Fibroblast of lung (primary cell): Measurements from ENCODE around the gene AMOTL2.

Experiments used
- CTCF ChIP-seq, 2 donors: IDR thresholded peaks in 1 of 2; conservative IDR thresholded peaks in 1 of 2; 1 replicate in 1 of 2; 2 replicates in 1 of 2; pipeline ENCODE4 v1.5.1; 2011 to 2012; ENCODE audit warnings: low read length in 2 of 2, control low read depth in 1 of 2, inconsistent platforms in 1 of 2, low read depth in 1 of 2, mild to moderate bottlenecking in 1 of 2
- EZH2 ChIP-seq: IDR thresholded peaks from 2 replicates; pipeline ENCODE4 v1.5.1; 2012; ENCODE audit warnings: low read length, control low read depth, mild to moderate bottlenecking; ENCODE audit errors: missing control alignments

GRCh38 chr3:134364936-134365765, 9.1 kb downstream of the AMOTL2 start:
- no peak for TF ChIP-seq CTCF (conservative IDR thresholded peaks at IDR 0.05 in 1 of 2, IDR thresholded peaks at IDR 0.05 in 1 of 2; ENCODE audit: low read depth in 1 of 2, low read length in 2 of 2)
- no peak for TF ChIP-seq EZH2
